ENCODE measurements around the gene PCDHGC3.

The PCDHGC3 gene

GRCh38 chr5:141510850-141511601 lies 35.3 kb downstream of the PCDHGC3 start:
- Histone ChIP-seq H3K36me3 (ENCODE audit: control insufficient read depth in 2 of 2, insufficient read depth in 1 of 2, low read length in 2 of 2) (peaks cover 0 to 25% of the 10 kb centered on the region in 2 experiments; a peak in 1 of 3 replicates), H3K4me1 (ENCODE audit: control insufficient read depth, insufficient read depth, low read length) (no peaks in the 10 kb centered on the region; the same call in 1 of the 2 replicates), H3K27ac (ENCODE audit: extremely low read depth, low read depth, low read length) (no peak overlapping the region), H3K9me3 (ENCODE audit: control insufficient read depth, insufficient read depth, low read depth, low read length) (no peaks in the 10 kb centered on the region), H3K4me3 (ENCODE audit: low read depth, low read length) (no peak overlapping the region)
- TF ChIP-seq ZNF335 (tag by site-specific recombination; conservative IDR thresholded peaks at IDR 0.05) (no peak), ZNF704 (tag by site-specific recombination; IDR thresholded peaks at IDR 0.05) (no peak), ZBTB48 (tag by site-specific recombination; IDR thresholded peaks at IDR 0.05) (no peak), OSR2 (tag by site-specific recombination; IDR thresholded peaks at IDR 0.05) (no peak)
- TF ChIP-seq, protein P1, sequence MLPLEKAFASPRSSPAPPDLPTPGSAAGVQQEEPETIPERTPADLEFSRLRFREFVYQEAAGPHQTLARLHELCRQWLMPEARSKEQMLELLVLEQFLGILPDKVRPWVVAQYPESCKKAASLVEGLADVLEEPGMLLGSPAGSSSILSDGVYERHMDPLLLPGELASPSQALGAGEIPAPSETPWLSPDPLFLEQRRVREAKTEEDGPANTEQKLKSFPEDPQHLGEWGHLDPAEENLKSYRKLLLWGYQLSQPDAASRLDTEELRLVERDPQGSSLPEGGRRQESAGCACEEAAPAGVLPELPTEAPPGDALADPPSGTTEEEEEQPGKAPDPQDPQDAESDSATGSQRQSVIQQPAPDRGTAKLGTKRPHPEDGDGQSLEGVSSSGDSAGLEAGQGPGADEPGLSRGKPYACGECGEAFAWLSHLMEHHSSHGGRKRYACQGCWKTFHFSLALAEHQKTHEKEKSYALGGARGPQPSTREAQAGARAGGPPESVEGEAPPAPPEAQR (tag by site-specific recombination; IDR thresholded peaks at IDR 0.05): no peak
- ChIA-PET POLR2A (no interaction called here), CTCF (interaction anchor here (0.5 to 5.8 kb wide), 8 partner anchors 12 to 465 kb away, joined by 3 to 67 read pairs (median 4); partner anchors contain the start of gene PCDHGA11)

DNA sequence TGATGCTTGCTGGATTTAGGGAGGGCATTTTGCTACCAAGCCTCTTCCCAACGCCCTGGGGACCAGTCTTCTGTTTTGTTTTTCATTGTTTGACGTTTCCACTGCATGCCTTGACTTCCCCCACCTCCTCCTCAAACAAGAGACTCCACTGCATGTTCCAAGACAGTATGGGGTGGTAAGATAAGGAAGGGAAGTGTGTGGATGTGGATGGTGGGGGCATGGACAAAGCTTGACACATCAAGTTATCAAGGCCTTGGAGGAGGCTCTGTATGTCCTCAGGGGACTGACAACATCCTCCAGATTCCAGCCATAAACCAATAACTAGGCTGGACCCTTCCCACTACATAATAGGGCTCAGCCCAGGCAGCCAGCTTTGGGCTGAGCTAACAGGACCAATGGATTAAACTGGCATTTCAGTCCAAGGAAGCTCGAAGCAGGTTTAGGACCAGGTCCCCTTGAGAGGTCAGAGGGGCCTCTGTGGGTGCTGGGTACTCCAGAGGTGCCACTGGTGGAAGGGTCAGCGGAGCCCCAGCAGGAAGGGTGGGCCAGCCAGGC lies 36.1 kb downstream of the PCDHGC3 start:
- ChIA-PET CTCF (interaction anchor here (0.5 to 5.8 kb wide), 9 partner anchors 9 to 464 kb away, joined by 3 to 67 read pairs (median 4); partner anchors contain the start of genes PCDHGA11 and PCDHGA12), POLR2A (no interaction called here)
- Histone ChIP-seq H3K4me1 (ENCODE audit: control insufficient read depth, insufficient read depth, low read length) (no peaks in the 10 kb centered on the region; the same call in 1 of the 2 replicates), H3K36me3 (ENCODE audit: control insufficient read depth in 2 of 2, insufficient read depth in 1 of 2, low read length in 2 of 2) (peaks cover 0 to 33% of the 10 kb centered on the region in 2 experiments; a peak in 1 of 3 replicates), H3K9me3 (ENCODE audit: control insufficient read depth, insufficient read depth, low read depth, low read length) (no peaks in the 10 kb centered on the region), H3K4me3 (ENCODE audit: low read depth, low read length) (no peak overlapping the region), H3K27ac (ENCODE audit: extremely low read depth, low read depth, low read length) (no peak overlapping the region)
- TF ChIP-seq MEIS1 (CRISPR knock-in tag; IDR thresholded peaks at IDR 0.05; ENCODE audit: borderline replicate concordance) (no peak), ZNF623 (tag by site-specific recombination; IDR thresholded peaks at IDR 0.05) (no peak), ZSCAN4 (tag by site-specific recombination; IDR thresholded peaks at IDR 0.05) (no peak), ZNF202 (tag by site-specific recombination; IDR thresholded peaks at IDR 0.05; ENCODE audit: borderline replicate concordance) (no peak), ZIC2 (tag by site-specific recombination; IDR thresholded peaks at IDR 0.05) (no peak), ZNF549 (tag by site-specific recombination; IDR thresholded peaks at IDR 0.05) (no peak), SCRT2 (tag by site-specific recombination; IDR thresholded peaks at IDR 0.05) (no peak), ZNF830 (tag by site-specific recombination; IDR thresholded peaks at IDR 0.05; ENCODE audit: low read depth) (no peak), GLIS2 (tag by site-specific recombination; IDR thresholded peaks at IDR 0.05) (no peak), ZNF654 (tag by site-specific recombination; IDR thresholded peaks at IDR 0.05; ENCODE audit: low read depth) (no peak), FEZF1 (tag by site-specific recombination; IDR thresholded peaks at IDR 0.05) (no peak), BCL11A (tag by site-specific recombination; IDR thresholded peaks at IDR 0.05; ENCODE audit: low read depth) (no peak), ZNF132 (tag by site-specific recombination; IDR thresholded peaks at IDR 0.05; ENCODE audit: borderline replicate concordance) (no peak), EGR2 (tag by site-specific recombination; IDR thresholded peaks at IDR 0.05; ENCODE audit: low read depth) (no peak), WT1 (tag by site-specific recombination; IDR thresholded peaks at IDR 0.05) (no peak), ZBTB10 (tag by site-specific recombination; IDR thresholded peaks at IDR 0.05) (no peak)
- TF ChIP-seq, protein P2, sequence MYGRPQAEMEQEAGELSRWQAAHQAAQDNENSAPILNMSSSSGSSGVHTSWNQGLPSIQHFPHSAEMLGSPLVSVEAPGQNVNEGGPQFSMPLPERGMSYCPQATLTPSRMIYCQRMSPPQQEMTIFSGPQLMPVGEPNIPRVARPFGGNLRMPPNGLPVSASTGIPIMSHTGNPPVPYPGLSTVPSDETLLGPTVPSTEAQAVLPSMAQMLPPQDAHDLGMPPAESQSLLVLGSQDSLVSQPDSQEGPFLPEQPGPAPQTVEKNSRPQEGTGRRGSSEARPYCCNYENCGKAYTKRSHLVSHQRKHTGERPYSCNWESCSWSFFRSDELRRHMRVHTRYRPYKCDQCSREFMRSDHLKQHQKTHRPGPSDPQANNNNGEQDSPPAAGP (tag by site-specific recombination; IDR thresholded peaks at IDR 0.05): no peak
- TF ChIP-seq, protein P3, sequence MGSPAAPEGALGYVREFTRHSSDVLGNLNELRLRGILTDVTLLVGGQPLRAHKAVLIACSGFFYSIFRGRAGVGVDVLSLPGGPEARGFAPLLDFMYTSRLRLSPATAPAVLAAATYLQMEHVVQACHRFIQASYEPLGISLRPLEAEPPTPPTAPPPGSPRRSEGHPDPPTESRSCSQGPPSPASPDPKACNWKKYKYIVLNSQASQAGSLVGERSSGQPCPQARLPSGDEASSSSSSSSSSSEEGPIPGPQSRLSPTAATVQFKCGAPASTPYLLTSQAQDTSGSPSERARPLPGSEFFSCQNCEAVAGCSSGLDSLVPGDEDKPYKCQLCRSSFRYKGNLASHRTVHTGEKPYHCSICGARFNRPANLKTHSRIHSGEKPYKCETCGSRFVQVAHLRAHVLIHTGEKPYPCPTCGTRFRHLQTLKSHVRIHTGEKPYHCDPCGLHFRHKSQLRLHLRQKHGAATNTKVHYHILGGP (tag by site-specific recombination; IDR thresholded peaks at IDR 0.05): no peak

All from HEK293 (cell line).